IMR-90 (cell line): ENCODE data around the gene SLC25A33.

ENCODE experiments used
- CTCF ChIP-seq: conservative IDR thresholded peaks from 2 replicates; pipeline ENCODE4 v1.5.1; 2012; ENCODE audit warnings: mild to moderate bottlenecking, low read depth, low read length, improper control_type of control experiment
- FOS ChIP-seq: fragments of 150-350 bp; IDR thresholded peaks from 2 replicates; pipeline ENCODE4 v1.6.1; 2016; ENCODE audit warnings: low read depth, low read length
- NFE2L2 ChIP-seq: fragments of 150-350 bp; IDR thresholded peaks from 2 replicates; pipeline ENCODE4 v1.6.1; 2016; ENCODE audit warnings: low read depth, mild to moderate bottlenecking, low read length
- RAD21 ChIP-seq: IDR thresholded peaks from 2 replicates; pipeline ENCODE4 v1.6.1; 2012; ENCODE audit warnings: low read length, improper control_type of control experiment

- TF ChIP-seq FOS (no peak), CTCF (no peak), NFE2L2 (no peak), RAD21 (no peak)
These were observed 5.7 kb downstream of the SLC25A33 start for GRCh38 chr1:9544926-9545325.
